Measurements from ENCODE around the gene FARS2. TPM values are rescaled to one million over a fixed set of nuclear protein-coding genes. Genes with fewer than 3 reads are reported as not detected.

The FARS2 gene
- total and polyA plus RNA-seq, 7 donors: 10.6 to 17.5 (median 14.4) TPM

- DNase-seq (no peak), ATAC-seq (no peak)
- H3K36me3 ChIP-seq (ENCODE audit: insufficient read depth in 1 of 2, low read depth in 1 of 2): no peaks in the 10 kb centered on the region
- H3K4me3 ChIP-seq: no peak overlapping the region
- intact Hi-C loops (cut with DNase I): no loop called here
- H3K27ac ChIP-seq: no peak overlapping the region
- WGBS, 3 donors: 79 to 84% (median 83%) methylated on average over 11 of the region's 11 CpGs
- H3K27me3 ChIP-seq (ENCODE audit: insufficient read depth in 3 of 3, low read length in 2 of 3): no peaks in the 10 kb centered on the region
- H3K4me1 ChIP-seq: peaks cover 4% of the 10 kb centered on the region
- TF ChIP-seq CTCF (IDR thresholded peaks at IDR 0.05): no peak
- no peaks in the 10 kb centered on the region for H3K9me3 ChIP-seq
These were observed 33.3 kb downstream of the FARS2 start for GRCh38 chr6:5294392-5295211.

- no peak for DNase-seq
- Histone ChIP-seq H3K27ac (no peak overlapping the region), H3K27me3 (ENCODE audit: insufficient read depth in 3 of 3, low read length in 2 of 3) (no peaks in the 10 kb centered on the region), H3K4me3 (no peak overlapping the region), H3K36me3 (ENCODE audit: insufficient read depth in 1 of 2, low read depth in 1 of 2) (no peaks in the 10 kb centered on the region), H3K9me3 (no peaks in the 10 kb centered on the region), H3K4me1 (peaks cover 9% of the 10 kb centered on the region)
- intact Hi-C loops (cut with DNase I): no loop called here
- no peak for ATAC-seq
- 81 to 90% (median 86%) methylated on average over 7 of the region's 7 CpGs for WGBS, 3 donors
- TF ChIP-seq CTCF (IDR thresholded peaks at IDR 0.05): no peak
These were observed 34.3 kb downstream of the FARS2 start for GRCh38 chr6:5295623-5296022.

GRCh38 chr6:5300206-5300764 is 39.0 kb downstream of the FARS2 start:
- ATAC-seq: no peak
- WGBS, 3 donors: 49 to 84% (median 62%) methylated on average over 1 of the region's 1 CpG

GRCh38 chr6:5302220-5302946 is 41.1 kb downstream of the FARS2 start:
- Histone ChIP-seq H3K9me3 (no peaks in the 10 kb centered on the region), H3K36me3 (ENCODE audit: insufficient read depth in 1 of 2, low read depth in 1 of 2) (no peaks in the 10 kb centered on the region), H3K27ac (peak overlapping the region; percentile 21), H3K4me3 (peak overlapping the region; percentile 37), H3K27me3 (ENCODE audit: insufficient read depth in 3 of 3, low read length in 2 of 3) (no peaks in the 10 kb centered on the region), H3K4me1 (peaks cover 31% of the 10 kb centered on the region)
- 32 to 55% (median 41%) methylated on average over 10 of the region's 10 CpGs for WGBS, 3 donors
- DNase-seq: no peak
- intact Hi-C loops (cut with DNase I): loop anchor here in 1 of 2 donors (10.0 kb wide), 1 partner anchor 158 kb away; no protein-coding TSS in a partner anchor
- peak; percentile 43 to 79 (median 70) for ATAC-seq
- TF ChIP-seq CTCF (IDR thresholded peaks at IDR 0.05): no peak

More at GRCh38 chr6:5300206-5300764, 39.0 kb downstream of the FARS2 start:
- DNase-seq: no peak
- H3K27me3 ChIP-seq (ENCODE audit: insufficient read depth in 3 of 3, low read length in 2 of 3): no peaks in the 10 kb centered on the region
- no peak overlapping the region for H3K4me3 ChIP-seq
- H3K36me3 ChIP-seq (ENCODE audit: insufficient read depth in 1 of 2, low read depth in 1 of 2): no peaks in the 10 kb centered on the region
- H3K27ac ChIP-seq: no peak overlapping the region
- no peaks in the 10 kb centered on the region for H3K9me3 ChIP-seq
- intact Hi-C loops (cut with DNase I): loop anchor here in 1 of 2 donors (10.0 kb wide), 1 partner anchor 155 kb away; no protein-coding TSS in a partner anchor
- peaks cover 23% of the 10 kb centered on the region for H3K4me1 ChIP-seq
- no peak for TF ChIP-seq CTCF (IDR thresholded peaks at IDR 0.05)
